Measurements from ENCODE around the gene DVL3.
"Not testable (repeated sequence)": the region's sequence is repeated elsewhere in the genome, so short reads cannot be mapped to it uniquely, and the experiment has no call there.

DVL3 gene

DNA sequence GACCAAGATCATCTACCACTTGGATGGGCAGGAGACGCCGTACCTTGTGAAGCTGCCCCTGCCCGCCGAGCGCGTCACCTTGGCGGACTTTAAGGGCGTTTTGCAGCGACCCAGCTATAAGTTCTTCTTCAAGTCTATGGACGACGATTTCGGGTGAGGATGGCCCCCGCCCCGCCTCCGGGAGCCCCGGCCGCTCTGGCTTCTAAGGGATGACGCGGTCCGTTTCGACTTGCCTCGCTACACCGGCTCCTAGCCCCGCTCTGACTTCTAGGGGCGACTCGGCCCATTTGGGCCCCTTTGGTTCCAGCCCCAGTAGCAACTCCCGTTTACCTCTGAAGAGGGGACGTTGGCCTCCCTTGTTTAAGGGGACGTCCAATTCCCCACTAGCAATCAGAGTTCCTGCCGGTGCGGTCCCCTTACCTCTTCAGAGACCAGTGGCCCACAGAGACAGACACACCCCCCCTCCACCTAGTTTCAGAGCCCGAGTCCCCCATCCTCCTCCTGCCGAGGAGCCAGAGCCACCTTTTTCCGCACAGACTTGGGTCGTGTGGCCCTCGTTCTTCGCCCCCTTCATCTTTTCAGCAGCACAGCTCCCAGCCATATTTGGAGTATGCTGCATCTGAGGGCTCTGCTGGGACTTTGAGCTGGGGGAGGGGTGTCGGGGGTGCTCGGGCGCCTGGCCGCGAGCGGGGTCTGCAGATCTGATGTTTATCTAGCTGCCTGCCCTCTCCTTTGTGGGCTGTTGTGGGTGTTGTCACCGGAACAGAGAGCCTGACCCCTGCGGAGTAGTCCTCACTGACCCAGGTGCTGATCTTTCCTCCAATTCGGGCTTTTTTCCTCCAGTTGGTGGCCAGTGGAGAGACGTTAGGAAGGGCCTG, 706 bp downstream of the DVL3 start:
- DNase-seq (ENCODE audit: low read depth), result no peak

DNA sequence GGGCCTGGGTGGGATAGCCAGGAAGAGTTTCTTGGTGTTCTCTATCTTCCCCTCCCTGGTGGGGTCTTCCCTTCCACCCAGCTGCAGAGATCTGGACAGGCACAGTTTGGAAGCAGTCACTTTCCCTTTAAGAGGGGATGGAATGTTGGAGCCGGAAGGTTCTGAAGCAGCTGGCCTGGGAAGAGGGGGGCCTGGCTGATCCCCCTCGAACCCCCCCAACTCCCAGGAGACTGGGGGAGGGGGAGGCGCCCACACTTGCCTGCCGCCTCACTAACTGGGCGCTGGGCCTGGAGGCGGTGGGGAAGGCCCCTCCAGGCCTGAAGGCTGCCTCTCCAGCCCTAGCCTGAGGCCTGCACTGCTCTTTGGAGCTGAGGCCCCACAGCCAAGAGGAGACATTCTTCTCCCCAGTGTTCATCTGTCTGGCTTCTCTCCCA, 1.4 kb downstream of the DVL3 start:
- no peak for DNase-seq (ENCODE audit: low read depth)

DNA sequence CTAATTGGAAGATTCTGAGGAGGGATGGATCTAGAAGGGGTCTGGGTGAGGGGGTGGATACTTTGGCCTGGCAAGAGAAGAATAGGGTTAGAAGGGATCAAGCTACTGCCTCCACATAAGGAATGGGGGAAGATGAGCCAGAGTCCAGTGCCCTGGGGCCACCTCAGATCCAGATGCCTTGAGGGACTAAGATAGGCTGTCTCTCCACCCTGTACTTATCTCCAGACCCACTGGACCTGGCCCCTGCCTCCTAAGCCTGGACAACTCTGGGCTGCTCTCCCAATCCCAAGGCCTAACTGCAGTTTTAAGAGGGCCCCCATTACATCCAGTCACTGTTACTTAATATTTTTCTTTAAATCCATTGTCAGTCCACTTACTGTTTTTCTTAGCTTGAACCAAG, 2.0 kb downstream of the DVL3 start:
- no peak for DNase-seq (ENCODE audit: low read depth)

DNA sequence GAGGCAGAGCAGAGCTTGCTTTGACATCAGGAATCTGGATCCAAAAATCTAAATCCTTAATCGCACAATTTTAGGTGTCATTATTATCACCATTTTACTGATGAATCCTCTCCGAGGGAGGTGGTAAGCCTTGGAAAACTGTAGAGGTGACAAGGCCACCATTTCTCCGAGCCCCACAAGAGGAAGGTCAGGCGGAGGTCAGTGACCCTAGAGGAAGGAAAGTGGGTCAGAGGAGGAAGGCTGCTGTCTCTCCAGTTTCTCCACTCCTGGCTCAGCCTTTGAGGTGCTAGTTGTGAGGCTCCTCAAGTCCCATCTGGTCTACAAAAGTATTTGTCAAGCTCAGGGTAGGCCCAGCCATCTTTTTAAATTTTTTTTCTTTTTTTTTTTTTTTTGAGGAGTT, 3.2 kb downstream of the DVL3 start:
- DNase-seq (ENCODE audit: low read depth), result no peak

DNA sequence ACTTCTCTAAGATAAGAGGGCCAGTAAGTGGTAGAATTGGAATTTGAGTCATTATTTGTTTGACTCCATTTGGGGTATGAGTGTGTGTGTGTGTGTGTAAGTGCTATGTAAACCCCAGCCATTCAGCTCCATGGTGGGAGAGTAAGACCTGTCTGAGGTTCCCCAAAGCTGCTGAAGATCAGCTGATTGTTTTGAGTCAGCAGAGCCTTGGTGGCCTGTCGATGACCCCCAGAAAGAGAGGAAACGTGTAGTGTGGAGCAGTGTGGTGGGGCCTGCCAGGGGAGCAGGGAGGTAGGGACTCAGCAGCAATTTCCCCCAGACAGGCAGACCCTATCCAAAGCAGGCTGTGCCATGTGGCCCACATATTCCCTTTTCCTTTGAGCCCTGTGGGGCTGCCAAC, 5.3 kb downstream of the DVL3 start:
- DNase-seq (ENCODE audit: low read depth), result no peak

DNA sequence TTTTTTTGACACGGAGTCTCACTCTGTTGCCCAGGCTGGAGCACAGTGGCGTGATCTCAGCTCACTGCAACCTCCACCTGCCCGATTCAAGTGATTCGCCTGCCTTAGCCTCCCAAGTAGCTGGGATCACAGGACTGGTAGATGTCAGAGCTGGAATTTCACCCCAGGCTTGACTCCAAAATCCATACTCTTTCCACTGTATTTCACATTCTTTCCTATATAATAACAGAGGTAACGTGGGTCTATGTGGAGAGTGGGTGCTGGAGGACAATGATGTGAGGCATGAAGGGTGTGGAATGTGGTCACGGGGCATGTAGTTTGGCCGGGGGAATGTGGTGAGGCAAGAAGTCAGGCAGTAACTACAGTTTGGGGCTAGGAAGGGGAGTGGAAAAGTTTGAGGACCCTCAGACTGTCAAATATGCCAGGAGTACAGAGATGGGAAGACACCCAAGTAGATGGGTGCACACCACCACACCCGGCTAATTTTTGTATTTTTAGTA, 7.4 kb downstream of the DVL3 start:
- not testable (repeated sequence) for DNase-seq (ENCODE audit: low read depth)

DNA sequence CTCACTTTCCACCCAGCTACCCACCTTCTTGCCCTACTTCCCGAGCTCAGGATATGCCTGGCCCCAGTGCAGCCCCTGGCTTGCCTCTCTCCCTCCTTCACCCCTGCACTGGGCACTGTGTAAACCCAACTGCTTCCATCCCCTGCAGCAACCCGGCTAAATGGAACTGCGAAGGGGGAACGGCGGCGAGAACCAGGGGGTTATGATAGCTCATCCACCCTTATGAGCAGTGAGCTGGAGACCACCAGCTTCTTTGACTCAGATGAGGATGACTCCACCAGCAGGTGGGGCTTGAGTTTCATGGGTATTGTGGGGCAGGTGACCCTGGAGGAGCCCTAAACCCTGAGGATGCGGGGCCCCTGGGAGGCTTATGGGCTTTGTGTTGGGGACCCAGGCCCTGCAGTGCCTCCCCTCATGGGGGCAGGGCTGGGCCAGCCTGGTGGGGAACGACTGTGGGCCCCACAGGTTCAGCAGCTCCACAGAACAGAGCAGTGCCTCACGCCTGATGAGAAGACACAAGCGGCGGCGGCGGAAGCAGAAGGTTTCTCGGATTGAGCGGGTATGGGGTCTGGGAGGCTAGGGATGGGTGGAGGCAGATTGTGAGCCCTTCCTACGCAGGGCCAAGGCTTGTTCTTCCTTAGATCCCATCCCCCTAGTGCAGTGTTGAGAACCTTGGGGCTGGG, 9.6 kb downstream of the DVL3 start:
- no peak for DNase-seq (ENCODE audit: low read depth)

DNA sequence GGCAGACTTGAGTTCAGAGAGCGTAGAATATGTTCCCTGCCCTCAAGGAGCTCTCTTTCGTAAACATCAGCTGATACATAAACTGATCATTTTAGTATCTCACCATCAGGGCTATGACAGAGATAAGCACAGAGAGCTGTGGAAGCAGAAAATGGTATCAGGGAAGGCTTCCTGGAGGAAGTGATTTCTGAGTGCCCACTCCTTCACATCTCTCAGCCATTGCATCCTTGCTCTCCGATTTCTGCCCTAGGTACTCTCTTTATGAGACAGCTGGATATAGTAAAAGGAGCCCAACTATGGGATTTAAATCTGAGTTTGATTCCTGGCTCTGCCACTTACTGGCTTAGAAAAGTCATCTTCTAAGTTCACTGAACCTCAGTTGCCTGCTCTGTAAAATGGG, 10.4 kb downstream of the DVL3 start:
- DNase-seq (ENCODE audit: low read depth), result no peak

DNA sequence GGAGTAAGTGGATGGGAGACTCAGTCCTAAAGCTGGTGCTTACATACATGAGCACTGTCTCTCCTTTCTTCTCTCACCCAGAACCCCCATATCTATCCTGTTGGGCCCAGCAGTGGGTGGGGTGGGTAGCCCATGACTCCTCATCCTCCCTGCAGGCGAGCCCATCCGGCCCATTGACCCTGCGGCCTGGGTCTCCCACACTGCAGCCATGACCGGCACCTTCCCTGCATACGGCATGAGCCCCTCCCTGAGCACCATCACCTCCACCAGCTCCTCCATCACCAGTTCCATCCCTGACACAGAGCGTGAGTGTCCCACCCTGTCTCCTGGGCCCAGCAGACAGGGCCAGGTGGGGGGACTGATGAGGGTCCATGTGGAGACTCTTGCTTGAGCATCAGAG, 11.5 kb downstream of the DVL3 start:
- no peak for DNase-seq (ENCODE audit: low read depth)

DNA sequence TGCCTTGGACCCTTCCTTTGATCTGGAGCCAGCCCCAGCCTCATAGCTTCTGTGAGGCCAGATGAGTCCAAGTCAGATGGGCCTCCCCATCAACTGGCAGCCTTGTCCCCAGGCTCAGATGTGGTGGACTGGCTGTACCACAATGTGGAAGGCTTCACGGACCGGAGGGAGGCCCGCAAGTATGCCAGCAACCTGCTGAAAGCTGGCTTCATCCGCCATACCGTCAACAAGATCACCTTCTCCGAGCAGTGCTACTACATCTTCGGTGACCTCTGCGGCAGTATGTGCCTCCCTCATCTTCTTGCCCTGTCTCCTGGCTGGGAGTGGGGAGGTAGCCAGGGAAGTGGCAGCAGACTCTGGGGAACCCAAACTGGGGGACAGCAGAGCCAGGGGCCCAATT, 12.6 kb downstream of the DVL3 start:
- DNase-seq (ENCODE audit: low read depth), result no peak

DNA sequence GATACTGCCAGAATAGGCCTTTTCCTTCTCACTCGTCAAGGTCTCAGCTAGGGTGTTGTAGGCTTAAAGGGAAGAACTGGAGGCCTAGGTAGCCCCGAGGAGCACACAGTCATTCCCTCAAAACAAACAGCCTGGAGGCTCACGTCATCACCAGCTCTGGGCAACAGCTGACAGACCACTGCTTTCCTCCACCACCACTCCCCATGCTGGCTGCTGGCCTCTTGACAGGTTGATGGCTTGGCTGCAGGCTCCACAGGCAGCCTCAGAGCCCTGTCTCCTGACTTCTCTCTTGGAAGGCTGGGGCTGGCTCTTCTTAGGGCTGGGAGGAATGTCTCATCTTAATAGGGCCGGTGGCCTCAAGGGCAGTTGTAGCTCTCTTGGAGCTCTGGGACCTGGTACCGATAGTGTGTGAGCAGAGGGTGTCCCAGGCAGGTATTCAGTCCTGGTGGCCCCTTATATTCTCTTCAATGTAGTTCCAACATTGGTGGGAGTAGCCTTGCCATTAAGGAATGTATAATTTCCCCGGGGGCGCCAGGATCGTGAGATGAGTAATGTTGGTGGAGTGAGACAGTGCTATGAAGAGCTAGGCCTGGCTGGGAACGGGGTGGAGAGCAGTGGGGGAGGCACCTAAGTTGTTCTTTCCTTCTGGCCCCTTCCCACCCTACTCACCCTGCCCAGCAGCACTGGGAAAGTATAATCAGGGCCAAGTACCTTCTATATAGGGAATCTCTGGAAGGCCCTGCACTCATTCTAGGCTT, 13.4 kb downstream of the DVL3 start:
- no peak for DNase-seq (ENCODE audit: low read depth)

DNA sequence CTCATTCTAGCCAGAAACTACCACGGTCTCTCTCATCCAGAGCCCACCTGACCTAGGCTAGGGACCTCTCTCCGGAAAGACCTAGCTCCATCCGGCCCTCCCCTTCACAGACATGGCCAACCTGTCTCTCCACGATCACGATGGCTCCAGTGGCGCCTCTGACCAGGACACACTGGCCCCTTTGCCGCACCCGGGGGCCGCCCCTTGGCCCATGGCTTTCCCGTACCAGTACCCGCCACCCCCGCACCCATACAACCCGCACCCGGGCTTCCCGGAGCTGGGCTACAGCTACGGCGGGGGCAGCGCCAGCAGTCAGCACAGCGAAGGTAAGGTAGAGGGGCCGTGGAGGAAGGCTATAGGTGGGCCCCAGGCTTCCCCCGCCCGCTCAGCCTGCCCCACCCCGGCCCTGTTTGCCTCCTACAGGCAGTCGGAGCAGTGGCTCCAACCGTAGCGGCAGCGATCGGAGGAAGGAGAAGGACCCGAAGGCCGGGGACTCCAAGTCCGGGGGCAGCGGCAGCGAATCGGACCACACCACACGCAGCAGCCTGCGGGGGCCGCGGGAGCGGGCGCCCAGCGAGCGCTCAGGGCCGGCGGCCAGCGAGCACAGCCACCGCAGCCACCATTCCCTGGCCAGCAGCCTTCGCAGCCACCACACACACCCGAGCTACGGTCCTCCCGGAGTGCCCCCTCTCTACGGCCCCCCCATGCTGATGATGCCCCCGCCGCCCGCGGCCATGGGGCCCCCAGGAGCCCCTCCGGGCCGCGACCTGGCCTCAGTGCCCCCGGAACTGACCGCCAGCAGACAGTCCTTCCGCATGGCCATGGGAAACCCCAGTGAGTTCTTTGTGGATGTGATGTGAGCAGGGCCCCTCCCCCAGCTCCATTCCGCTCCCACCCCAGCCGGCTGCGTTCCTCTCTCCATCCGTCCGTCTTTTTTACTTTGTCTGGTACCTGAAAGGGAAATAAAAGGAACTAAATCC, 15.0 kb downstream of the DVL3 start:
- no peak for DNase-seq (ENCODE audit: low read depth)

DNA sequence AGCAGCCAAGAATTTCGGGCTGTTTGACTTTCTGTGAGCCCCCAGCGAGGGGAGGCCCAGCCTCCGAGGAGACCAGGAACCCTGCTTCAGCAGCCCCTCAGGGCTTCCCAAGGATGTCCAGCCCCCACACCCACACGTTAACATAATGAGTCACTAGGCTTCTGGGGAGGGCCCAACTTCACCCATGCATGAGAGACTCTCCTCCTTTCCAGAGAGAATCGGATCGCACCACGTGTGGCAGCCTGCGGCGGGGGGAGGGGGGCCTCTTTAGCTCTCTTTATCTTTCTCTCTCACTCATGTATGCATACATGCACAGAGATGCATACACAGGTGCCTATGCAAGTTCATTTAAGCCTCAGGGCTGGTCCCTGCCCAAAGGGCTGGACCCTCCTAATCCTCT, 16.4 kb downstream of the DVL3 start:
- DNase-seq (ENCODE audit: low read depth), result no peak

DNA sequence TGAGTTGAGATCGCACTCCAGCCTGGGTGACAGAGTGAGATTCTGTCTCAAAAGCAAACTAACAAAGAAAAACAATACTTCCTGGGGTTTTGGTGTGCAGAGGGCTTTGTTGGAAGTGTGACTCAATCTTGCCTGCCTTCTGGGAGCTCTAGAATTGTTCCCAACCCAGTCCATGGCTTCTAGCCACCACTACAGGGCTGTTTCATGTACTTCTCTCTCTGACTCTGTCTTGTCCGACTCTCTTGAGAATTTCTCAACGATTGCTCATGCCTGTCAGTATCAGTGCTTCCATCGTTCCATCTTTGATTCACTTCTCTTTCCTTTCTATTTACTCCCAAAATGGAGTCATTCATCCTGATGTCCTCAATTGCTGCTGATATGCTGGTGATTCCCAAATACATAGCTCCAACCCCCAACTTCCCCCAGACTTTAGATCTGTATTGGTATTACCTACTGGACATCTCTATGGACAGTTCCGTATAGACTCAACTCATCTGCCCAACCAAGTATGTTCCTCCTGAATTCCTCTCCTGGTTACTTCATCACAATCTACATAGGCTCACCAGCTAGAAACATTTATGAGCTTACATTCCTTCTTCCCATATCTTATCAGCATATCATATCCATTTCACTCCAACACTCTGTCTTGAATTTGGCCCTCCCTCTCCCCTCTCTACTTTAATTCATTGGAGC, 17.6 kb downstream of the DVL3 start:
- peak; percentile 88 for DNase-seq (ENCODE audit: low read depth)

DNA sequence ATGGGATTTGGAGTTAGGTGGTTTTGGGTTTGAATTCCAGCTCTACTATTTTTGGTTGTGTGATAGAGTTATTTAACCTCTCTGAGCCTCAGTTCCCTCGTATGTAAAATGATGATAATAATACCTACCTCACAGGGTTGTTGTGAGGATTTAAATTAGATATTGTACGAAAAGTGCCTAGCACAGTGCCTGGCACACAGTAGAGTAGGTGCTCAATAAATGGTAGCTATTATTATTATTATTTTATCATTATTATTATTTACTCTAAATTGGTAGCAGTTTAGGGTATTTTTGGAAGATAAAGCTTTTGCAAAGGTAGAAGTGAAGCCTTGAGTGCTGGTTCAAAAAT, 18.2 kb downstream of the DVL3 start:
- DNase-seq (ENCODE audit: low read depth), result no peak

DNA sequence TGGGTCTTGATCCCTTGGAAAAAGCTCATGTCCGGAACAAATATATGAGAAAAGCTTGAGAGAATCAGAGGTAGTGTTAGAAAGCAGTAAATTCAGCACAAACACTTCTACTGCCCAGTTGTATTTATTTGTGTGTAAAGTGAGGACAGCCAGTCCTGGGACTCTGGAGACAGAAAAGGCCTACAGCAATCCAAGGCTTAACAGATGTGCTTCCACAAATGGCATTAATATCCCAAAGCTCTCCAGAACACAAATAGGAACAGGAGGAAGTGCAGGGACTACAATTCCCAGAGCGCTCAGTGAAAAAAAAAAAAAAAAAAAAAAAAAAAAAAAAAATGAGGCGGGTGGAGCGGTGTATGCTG, 19.1 kb downstream of the DVL3 start:
- no peak for DNase-seq (ENCODE audit: low read depth)

DNA sequence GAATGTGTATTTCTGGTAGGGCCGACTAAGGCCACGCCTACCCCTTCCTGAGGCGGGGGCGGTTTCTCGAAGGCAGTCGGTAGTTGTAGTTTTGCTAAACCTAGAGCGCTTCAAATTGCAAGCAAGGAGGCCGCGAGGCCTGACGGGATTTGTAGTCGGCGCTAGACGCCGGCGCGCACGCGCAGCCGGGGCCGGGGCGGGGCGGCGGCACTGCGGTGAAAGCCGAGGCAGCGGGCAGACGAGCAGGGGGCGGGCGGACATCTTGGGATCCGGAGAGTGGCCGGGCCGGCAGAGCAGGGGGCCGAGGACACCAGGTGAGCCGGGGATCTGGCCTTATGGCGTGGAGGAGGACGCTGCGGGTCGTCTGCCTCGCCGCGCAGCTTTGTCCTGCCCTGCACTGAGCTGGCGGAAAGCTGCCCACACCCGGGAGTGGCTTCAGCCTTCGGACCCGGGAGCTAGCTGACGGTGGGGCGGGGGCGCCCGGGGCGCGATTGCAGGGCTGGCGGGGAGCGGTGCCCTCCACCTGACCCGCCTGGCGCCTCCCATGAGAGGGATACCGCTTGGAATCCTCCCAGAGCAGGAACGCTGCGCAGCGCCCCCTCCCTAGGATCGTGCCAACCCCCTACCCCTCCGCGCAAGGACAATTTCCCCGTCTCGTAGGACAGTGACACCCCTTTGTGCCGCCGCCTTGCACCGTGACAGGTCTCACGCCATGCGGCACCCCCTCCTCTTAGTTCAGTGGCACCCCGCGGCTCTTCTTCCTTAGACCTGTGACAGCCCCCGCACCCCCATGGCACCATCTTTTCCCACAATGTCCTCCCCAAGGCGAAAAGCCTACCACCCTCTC, 19.7 kb downstream of the DVL3 start, which contains the start of gene AP2M1:
Gene AP2M1, plus strand, starts transcription at position 210 of the 847 bp plus-strand sequence. CDS start 2,139 bp downstream, outside the sequence.
- peak; percentile 96 for DNase-seq (ENCODE audit: low read depth)

DNA sequence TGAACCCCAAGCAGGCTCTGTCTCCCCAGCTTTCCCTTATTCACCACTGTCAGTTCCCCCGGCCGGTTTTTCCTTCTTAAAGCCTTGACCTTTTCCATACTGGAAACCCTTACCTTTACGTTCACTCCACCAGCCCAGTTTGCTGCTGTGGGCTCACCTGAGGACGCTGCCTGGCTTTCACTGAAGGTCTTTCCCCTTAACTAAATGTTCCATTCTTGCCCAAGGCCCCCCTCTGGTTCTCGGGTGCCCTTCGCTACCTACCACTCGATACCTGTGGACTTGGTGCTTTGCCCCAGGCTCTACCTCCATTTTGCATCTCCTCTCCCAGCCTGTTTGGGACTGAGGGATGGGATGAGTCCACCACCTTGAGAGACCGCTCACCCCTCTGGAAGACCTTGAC, 20.3 kb downstream of the DVL3 start:
- no peak for DNase-seq (ENCODE audit: low read depth)

DNA sequence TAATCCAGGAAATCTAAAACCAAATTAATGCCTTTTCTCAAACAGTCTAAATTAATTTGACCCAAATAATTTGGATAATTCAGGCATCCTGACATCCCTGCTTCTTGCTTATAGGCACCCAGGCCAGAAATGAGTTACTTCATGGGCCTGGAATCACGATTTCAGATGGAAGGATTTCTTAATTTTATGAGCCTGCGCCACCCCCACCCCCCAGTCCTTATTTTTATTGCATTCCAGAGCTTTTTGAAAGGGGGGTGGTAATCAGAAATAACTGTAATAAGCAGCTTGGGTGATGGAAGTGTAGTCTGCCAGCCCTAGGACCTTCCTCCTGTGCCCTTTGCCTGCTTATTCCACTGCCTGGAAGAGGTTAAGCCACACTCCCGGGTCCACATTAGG, 20.8 kb downstream of the DVL3 start:
- DNase-seq (ENCODE audit: low read depth), result no peak
